Measurements from ENCODE around the gene SDK1.

The SDK1 gene

GRCh38 chr7:3895341-3896116 lies 594.5 kb downstream of the SDK1 start:
- DNase-seq: no peak

- DNase-seq: no peak
Measured at GRCh38 chr7:3896169-3896765, 595.2 kb downstream of the SDK1 start.

- DNase-seq: peak; percentile 46
Measured at GRCh38 chr7:3897430-3898372, 596.6 kb downstream of the SDK1 start.

- DNase-seq: no peak
Measured at GRCh38 chr7:3899559-3899991, 598.5 kb downstream of the SDK1 start.

- no peak for DNase-seq
Measured at GRCh38 chr7:3908153-3908552, 607.1 kb downstream of the SDK1 start.

GRCh38 chr7:3909128-3909527 lies 608.1 kb downstream of the SDK1 start:
- no peak for DNase-seq

- DNase-seq: no peak
Measured at GRCh38 chr7:3910054-3910453, 609.0 kb downstream of the SDK1 start.

GRCh38 chr7:3911685-3912084 lies 610.6 kb downstream of the SDK1 start:
- DNase-seq: no peak

- no peak for DNase-seq
Measured at GRCh38 chr7:3912291-3912690, 611.2 kb downstream of the SDK1 start.

- DNase-seq: no peak
Measured at GRCh38 chr7:3914051-3914775, 613.2 kb downstream of the SDK1 start.

- DNase-seq: no peak
Measured at GRCh38 chr7:3915337-3915878, 614.4 kb downstream of the SDK1 start.

- DNase-seq: peak; percentile 51
Measured at GRCh38 chr7:3916146-3916545, 615.1 kb downstream of the SDK1 start.

- DNase-seq: no peak
Measured at GRCh38 chr7:3917436-3917835, 616.4 kb downstream of the SDK1 start.

GRCh38 chr7:3918576-3918975 lies 617.5 kb downstream of the SDK1 start:
- no peak for DNase-seq

GRCh38 chr7:3922175-3922635 lies 621.2 kb downstream of the SDK1 start:
- DNase-seq: no peak

- DNase-seq: no peak
Measured at GRCh38 chr7:3923307-3923918, 622.4 kb downstream of the SDK1 start.

GRCh38 chr7:3924277-3924676 lies 623.2 kb downstream of the SDK1 start:
- no peak for DNase-seq

- no peak for DNase-seq
Measured at GRCh38 chr7:3927446-3928110, 626.5 kb downstream of the SDK1 start.

GRCh38 chr7:3928727-3929515 lies 627.9 kb downstream of the SDK1 start:
- no peak for DNase-seq

GRCh38 chr7:3931843-3932242 lies 630.8 kb downstream of the SDK1 start:
- DNase-seq: no peak

- DNase-seq: no peak
Measured at GRCh38 chr7:3937146-3937545, 636.1 kb downstream of the SDK1 start.

All from DMS153 (cell line).